ENCODE measurements around the gene EARS2. TPM values are rescaled to one million over a fixed set of nuclear protein-coding genes. Genes with fewer than 3 reads are reported as not detected.
A peak's percentile ranks its signal among the peaks of the same experiment; 100 is the strongest.

Gene EARS2
- total RNA-seq, 4 donors from 2014 or later = 8.4 to 39.6 (median 19.3) TPM

- intact Hi-C loops (cut with DNase I; ENCODE audit: low total_unique reads) = no loop called here
- H3K27ac ChIP-seq = peak overlapping the region in 2 of 4 donors; percentile 30 to 49
- H3K27me3 ChIP-seq = no peaks in the 10 kb centered on the region
- in situ Hi-C loops (cut with MboI; ENCODE audit: low sequenced_read_pairs in 4 of 4) = no loop called here
- TF ChIP-seq POLR2A (IDR thresholded peaks at IDR 0.05) = no peak
- TF ChIP-seq, protein P1, sequence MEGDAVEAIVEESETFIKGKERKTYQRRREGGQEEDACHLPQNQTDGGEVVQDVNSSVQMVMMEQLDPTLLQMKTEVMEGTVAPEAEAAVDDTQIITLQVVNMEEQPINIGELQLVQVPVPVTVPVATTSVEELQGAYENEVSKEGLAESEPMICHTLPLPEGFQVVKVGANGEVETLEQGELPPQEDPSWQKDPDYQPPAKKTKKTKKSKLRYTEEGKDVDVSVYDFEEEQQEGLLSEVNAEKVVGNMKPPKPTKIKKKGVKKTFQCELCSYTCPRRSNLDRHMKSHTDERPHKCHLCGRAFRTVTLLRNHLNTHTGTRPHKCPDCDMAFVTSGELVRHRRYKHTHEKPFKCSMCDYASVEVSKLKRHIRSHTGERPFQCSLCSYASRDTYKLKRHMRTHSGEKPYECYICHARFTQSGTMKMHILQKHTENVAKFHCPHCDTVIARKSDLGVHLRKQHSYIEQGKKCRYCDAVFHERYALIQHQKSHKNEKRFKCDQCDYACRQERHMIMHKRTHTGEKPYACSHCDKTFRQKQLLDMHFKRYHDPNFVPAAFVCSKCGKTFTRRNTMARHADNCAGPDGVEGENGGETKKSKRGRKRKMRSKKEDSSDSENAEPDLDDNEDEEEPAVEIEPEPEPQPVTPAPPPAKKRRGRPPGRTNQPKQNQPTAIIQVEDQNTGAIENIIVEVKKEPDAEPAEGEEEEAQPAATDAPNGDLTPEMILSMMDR (IDR thresholded peaks at IDR 0.05 in 4 of 5, conservative IDR thresholded peaks at IDR 0.05 in 1 of 5) = no peak
- ATAC-seq (no peak), DNase-seq (no peak)
- H3K36me3 ChIP-seq = peaks cover 0 to 67% of the 10 kb centered on the region in 2 donors
- H3K4me1 ChIP-seq = peaks cover 5 to 8% of the 10 kb centered on the region in 2 donors
- H3K4me3 ChIP-seq = no peak overlapping the region
- H3K9me3 ChIP-seq = no peaks in the 10 kb centered on the region
These were observed 21.1 kb upstream of the EARS2 start for GRCh38 chr16:23578101-23578830.

DNA sequence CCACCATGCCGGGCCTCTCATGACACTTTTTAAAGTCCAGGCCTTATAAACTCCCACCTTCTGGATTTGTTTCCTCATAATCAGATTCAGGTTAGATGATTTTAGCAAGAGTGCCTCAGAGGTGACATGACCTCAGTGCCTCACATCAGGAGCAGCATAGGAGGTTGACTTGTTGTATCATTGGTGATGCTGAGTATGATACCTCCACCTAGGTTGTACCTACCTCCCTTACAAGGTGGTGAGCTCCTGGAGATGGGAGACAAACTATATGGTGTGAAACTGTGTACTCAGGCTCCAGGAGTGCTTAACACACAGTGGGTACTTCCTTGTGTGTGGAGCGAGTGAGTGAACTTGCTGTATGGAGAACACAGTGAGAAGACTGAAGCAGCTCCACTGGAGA, 20.3 kb upstream of the EARS2 start:
- Histone ChIP-seq H3K27me3 (no peaks in the 10 kb centered on the region), H3K4me3 (no peak overlapping the region), H3K9me3 (no peaks in the 10 kb centered on the region), H3K4me1 (peaks cover 11 to 16% of the 10 kb centered on the region in 2 donors), H3K27ac (peak overlapping the region in 1 of 4 donors; percentile 49), H3K36me3 (peaks cover 0 to 74% of the 10 kb centered on the region in 2 donors)
- ATAC-seq (no peak), DNase-seq (no peak)
- intact Hi-C loops (cut with DNase I; ENCODE audit: low total_unique reads) = no loop called here
- in situ Hi-C loops (cut with MboI; ENCODE audit: low sequenced_read_pairs in 4 of 4) = no loop called here
- no peak for TF ChIP-seq POLR2A (IDR thresholded peaks at IDR 0.05)
- TF ChIP-seq, protein P1 (IDR thresholded peaks at IDR 0.05 in 4 of 5, conservative IDR thresholded peaks at IDR 0.05 in 1 of 5) = no peak

GRCh38 chr16:23575834-23576233, 18.7 kb upstream of the EARS2 start:
- intact Hi-C loops (cut with DNase I; ENCODE audit: low total_unique reads) (no loop called here), in situ Hi-C loops (cut with MboI; ENCODE audit: low sequenced_read_pairs in 4 of 4) (no loop called here)
- H3K4me3 ChIP-seq = no peak overlapping the region
- peaks cover 14 to 19% of the 10 kb centered on the region in 2 donors for H3K4me1 ChIP-seq
- no peak for ATAC-seq
- peaks cover 0 to 78% of the 10 kb centered on the region in 2 donors for H3K36me3 ChIP-seq
- DNase-seq = no peak
- no peak overlapping the region for H3K27ac ChIP-seq
- TF ChIP-seq, protein P1 (IDR thresholded peaks at IDR 0.05 in 4 of 5, conservative IDR thresholded peaks at IDR 0.05 in 1 of 5) = no peak
- no peak for TF ChIP-seq POLR2A (IDR thresholded peaks at IDR 0.05)
- no peaks in the 10 kb centered on the region for H3K27me3 ChIP-seq
- no peaks in the 10 kb centered on the region for H3K9me3 ChIP-seq

GRCh38 chr16:23573817-23574216, 16.7 kb upstream of the EARS2 start:
- Histone ChIP-seq H3K9me3 (no peaks in the 10 kb centered on the region), H3K27me3 (no peaks in the 10 kb centered on the region), H3K36me3 (peaks cover 0 to 78% of the 10 kb centered on the region in 2 donors), H3K27ac (peak overlapping the region; percentile 59 to 74 (median 63)), H3K4me3 (no peak overlapping the region), H3K4me1 (peaks cover 14 to 19% of the 10 kb centered on the region in 2 donors)
- DNase-seq = no peak
- no peak for TF ChIP-seq POLR2A (IDR thresholded peaks at IDR 0.05)
- TF ChIP-seq, protein P1 (IDR thresholded peaks at IDR 0.05 in 4 of 5, conservative IDR thresholded peaks at IDR 0.05 in 1 of 5) = no peak
- in situ Hi-C loops (cut with MboI; ENCODE audit: low sequenced_read_pairs in 4 of 4) = no loop called here
- intact Hi-C loops (cut with DNase I; ENCODE audit: low total_unique reads) = no loop called here
- ATAC-seq = no peak

Data from gastrocnemius medialis (tissue), 4 donors.